T-helper 2 cell treated with Interferon-gamma antibody and Interleukin-4, amounts not matched to agents 5 μg/mL and 100 μg/mL, for 36 hours (primary cell): Measurements from ENCODE around the gene ATP8A2.
A peak's percentile ranks its signal among the peaks of the same experiment; 100 is the strongest.

Experiments
- DNase-seq: peaks from one replicate; pipeline ENCODE4 v3.0.0; 2021; ENCODE audit warnings: low spot score
- H3K27ac Mint-ChIP-seq: one replicate; pipeline ENCODE4 v1.8.0; 2021; ENCODE audit warnings: mild to moderate bottlenecking, mixed read lengths
- H3K27me3 Mint-ChIP-seq: one replicate; pipeline ENCODE4 v1.8.0; 2021; ENCODE audit warnings: low read depth, mixed read lengths
- H3K36me3 Mint-ChIP-seq: one replicate; pipeline ENCODE4 v1.8.0; 2021; ENCODE audit warnings: low read depth, mixed read lengths
- H3K4me1 Mint-ChIP-seq: one replicate; pipeline ENCODE4 v1.8.0; 2021; ENCODE audit warnings: low read depth, mixed read lengths
- H3K4me3 Mint-ChIP-seq: one replicate; pipeline ENCODE4 v1.8.0; 2022; ENCODE audit warnings: mild to moderate bottlenecking, moderate library complexity, mixed read lengths
- H3K9me3 Mint-ChIP-seq: one replicate; pipeline ENCODE4 v1.8.0; 2021; ENCODE audit warnings: mixed read lengths

ATP8A2 gene

DNA sequence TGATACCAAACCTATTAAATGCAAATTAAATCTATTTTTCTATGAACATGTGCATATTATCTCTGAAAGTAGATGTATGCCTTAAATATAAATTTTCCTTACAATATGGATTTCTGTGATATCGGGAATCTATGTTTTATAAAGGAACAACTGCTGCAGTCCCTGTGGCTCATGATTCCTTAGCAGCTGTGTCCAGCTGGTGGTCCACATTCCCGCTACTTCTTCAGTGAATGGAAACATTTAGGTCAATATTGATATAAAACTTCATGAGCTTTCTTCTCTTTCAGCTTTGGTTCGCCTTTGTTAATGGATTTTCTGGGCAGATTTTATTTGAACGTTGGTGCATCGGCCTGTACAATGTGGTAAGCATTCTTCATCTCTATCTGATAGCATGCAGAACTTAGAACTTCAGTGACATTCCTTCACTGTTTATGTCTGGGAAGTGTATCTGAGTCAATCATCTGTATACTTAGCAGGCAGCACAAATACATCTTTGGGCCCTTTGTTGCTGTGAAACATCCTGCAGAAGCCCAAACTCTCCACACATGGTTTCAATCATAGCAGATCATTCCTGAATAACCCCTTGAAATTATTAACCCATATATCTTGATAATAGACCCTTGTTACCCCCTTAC lies 456.2 kb downstream of the ATP8A2 start:
- Mint-ChIP-seq H3K27me3 (peaks cover 16% of the 10 kb centered on the region), H3K9me3 (no peaks in the 10 kb centered on the region), H3K27ac (no peak overlapping the region), H3K4me3 (no peak overlapping the region), H3K4me1 (no peaks in the 10 kb centered on the region), H3K36me3 (no peaks in the 10 kb centered on the region)
- DNase-seq: no peak

GRCh38 chr13:25833761-25834160 lies 462.0 kb downstream of the ATP8A2 start:
- no peak for DNase-seq
- Mint-ChIP-seq H3K4me3 (no peak overlapping the region), H3K36me3 (no peaks in the 10 kb centered on the region), H3K27ac (no peak overlapping the region), H3K9me3 (no peaks in the 10 kb centered on the region), H3K4me1 (no peaks in the 10 kb centered on the region), H3K27me3 (peaks cover 8% of the 10 kb centered on the region)

- H3K36me3 Mint-ChIP-seq: no peaks in the 10 kb centered on the region
- H3K27ac Mint-ChIP-seq: no peak overlapping the region
- no peak overlapping the region for H3K4me3 Mint-ChIP-seq
- no peaks in the 10 kb centered on the region for H3K9me3 Mint-ChIP-seq
- DNase-seq: no peak
- peaks cover 17% of the 10 kb centered on the region for H3K27me3 Mint-ChIP-seq
- no peaks in the 10 kb centered on the region for H3K4me1 Mint-ChIP-seq
Measured at GRCh38 chr13:25836574-25837336, 465.0 kb downstream of the ATP8A2 start.

GRCh38 chr13:25839371-25839770 lies 467.6 kb downstream of the ATP8A2 start:
- Mint-ChIP-seq H3K36me3 (no peaks in the 10 kb centered on the region), H3K9me3 (no peaks in the 10 kb centered on the region), H3K4me3 (no peak overlapping the region), H3K4me1 (no peaks in the 10 kb centered on the region), H3K27me3 (peaks cover 28% of the 10 kb centered on the region), H3K27ac (no peak overlapping the region)
- DNase-seq: no peak

GRCh38 chr13:25840261-25840660 lies 468.5 kb downstream of the ATP8A2 start:
- Mint-ChIP-seq H3K4me3 (no peak overlapping the region), H3K27me3 (peaks cover 26% of the 10 kb centered on the region), H3K36me3 (no peaks in the 10 kb centered on the region), H3K9me3 (no peaks in the 10 kb centered on the region), H3K27ac (no peak overlapping the region), H3K4me1 (peaks cover 3% of the 10 kb centered on the region)
- no peak for DNase-seq

GRCh38 chr13:25840931-25841330 lies 469.2 kb downstream of the ATP8A2 start:
- no peak for DNase-seq
- peaks cover 3% of the 10 kb centered on the region for H3K4me1 Mint-ChIP-seq
- peaks cover 26% of the 10 kb centered on the region for H3K27me3 Mint-ChIP-seq
- H3K4me3 Mint-ChIP-seq: no peak overlapping the region
- no peaks in the 10 kb centered on the region for H3K9me3 Mint-ChIP-seq
- H3K36me3 Mint-ChIP-seq: no peaks in the 10 kb centered on the region
- no peak overlapping the region for H3K27ac Mint-ChIP-seq

- no peaks in the 10 kb centered on the region for H3K36me3 Mint-ChIP-seq
- no peak for DNase-seq
- H3K27ac Mint-ChIP-seq: no peak overlapping the region
- H3K9me3 Mint-ChIP-seq: no peaks in the 10 kb centered on the region
- peaks cover 20% of the 10 kb centered on the region for H3K27me3 Mint-ChIP-seq
- no peak overlapping the region for H3K4me3 Mint-ChIP-seq
- H3K4me1 Mint-ChIP-seq: peaks cover 27% of the 10 kb centered on the region
Measured at GRCh38 chr13:25843692-25844091, 471.9 kb downstream of the ATP8A2 start.

GRCh38 chr13:25844559-25845434 lies 473.0 kb downstream of the ATP8A2 start:
- no peak for DNase-seq
- H3K9me3 Mint-ChIP-seq: no peaks in the 10 kb centered on the region
- peaks cover 32% of the 10 kb centered on the region for H3K4me1 Mint-ChIP-seq
- no peaks in the 10 kb centered on the region for H3K36me3 Mint-ChIP-seq
- no peak overlapping the region for H3K4me3 Mint-ChIP-seq
- peaks cover 19% of the 10 kb centered on the region for H3K27me3 Mint-ChIP-seq
- H3K27ac Mint-ChIP-seq: no peak overlapping the region

DNA sequence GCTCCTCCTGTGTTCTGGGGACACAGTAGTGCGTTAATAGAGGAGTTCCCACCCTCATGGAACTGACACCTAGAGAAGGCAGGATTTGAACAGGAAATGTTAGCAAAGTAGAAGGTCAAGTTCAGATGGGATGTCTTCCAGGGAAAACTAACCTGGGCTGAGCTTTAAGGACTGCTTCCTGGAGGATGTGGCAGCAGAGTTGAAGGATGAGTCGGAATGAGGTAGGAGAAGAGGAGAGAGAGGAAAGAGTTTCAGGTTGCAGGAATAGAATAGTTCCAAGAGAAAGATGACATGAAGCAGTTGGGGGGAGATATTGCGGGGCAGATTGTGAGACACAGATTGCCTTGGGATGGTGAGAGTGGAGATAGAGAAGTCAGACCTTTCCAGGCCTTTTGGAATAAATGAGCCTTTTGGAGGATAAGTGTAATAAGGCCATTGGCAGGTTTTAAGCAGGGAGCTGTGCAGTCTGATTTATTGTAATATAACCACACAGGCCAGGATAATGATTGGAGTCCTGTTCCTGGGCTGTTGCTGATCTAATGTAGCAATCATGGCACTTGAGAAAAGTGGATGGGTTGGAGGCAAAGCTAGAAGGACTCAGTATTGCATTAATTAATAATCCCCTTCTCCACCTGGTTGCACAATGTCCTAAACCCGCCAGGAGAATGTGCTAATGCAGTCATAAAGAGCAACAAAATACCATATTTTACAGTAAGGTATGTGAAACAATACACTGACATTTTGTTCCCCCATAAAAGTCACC lies 474.6 kb downstream of the ATP8A2 start:
- Mint-ChIP-seq H3K27ac (peak overlapping the region; percentile 81), H3K4me3 (peak overlapping the region; percentile 31), H3K36me3 (no peaks in the 10 kb centered on the region), H3K9me3 (no peaks in the 10 kb centered on the region), H3K27me3 (peaks cover 14% of the 10 kb centered on the region), H3K4me1 (peaks cover 32% of the 10 kb centered on the region)
- no peak for DNase-seq

DNA sequence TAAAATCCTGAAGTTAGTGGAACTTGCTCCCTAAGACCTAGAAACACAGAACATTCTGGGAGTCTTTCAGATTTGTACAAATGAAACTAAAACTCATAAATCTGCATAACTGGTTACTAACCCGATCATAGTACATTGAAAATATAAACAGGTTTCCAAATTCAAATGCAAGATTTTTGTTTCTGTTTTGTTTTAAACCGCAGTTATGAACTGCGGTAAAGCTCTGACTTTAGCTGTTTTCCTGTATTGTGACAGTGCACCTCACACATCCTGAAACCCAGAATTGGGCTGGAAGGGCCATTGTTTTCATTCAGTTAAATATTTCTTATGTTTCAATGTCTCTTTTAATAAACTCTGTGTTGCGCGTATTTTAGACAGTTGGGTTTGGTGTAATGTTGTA lies 475.4 kb downstream of the ATP8A2 start:
- no peaks in the 10 kb centered on the region for H3K9me3 Mint-ChIP-seq
- no peaks in the 10 kb centered on the region for H3K36me3 Mint-ChIP-seq
- DNase-seq: no peak
- peak overlapping the region; percentile 31 for H3K4me3 Mint-ChIP-seq
- H3K27me3 Mint-ChIP-seq: peaks cover 10% of the 10 kb centered on the region
- H3K4me1 Mint-ChIP-seq: peaks cover 32% of the 10 kb centered on the region
- H3K27ac Mint-ChIP-seq: peak overlapping the region; percentile 81

GRCh38 chr13:25847635-25848626 lies 476.2 kb downstream of the ATP8A2 start:
- H3K27me3 Mint-ChIP-seq: peaks cover 4% of the 10 kb centered on the region
- H3K4me1 Mint-ChIP-seq: peaks cover 32% of the 10 kb centered on the region
- no peak for DNase-seq
- no peaks in the 10 kb centered on the region for H3K36me3 Mint-ChIP-seq
- H3K27ac Mint-ChIP-seq: peak overlapping the region; percentile 81
- peak overlapping the region; percentile 42 for H3K4me3 Mint-ChIP-seq
- H3K9me3 Mint-ChIP-seq: no peaks in the 10 kb centered on the region

GRCh38 chr13:25848812-25849745 lies 477.3 kb downstream of the ATP8A2 start:
- Mint-ChIP-seq H3K36me3 (no peaks in the 10 kb centered on the region), H3K4me1 (peaks cover 32% of the 10 kb centered on the region), H3K9me3 (no peaks in the 10 kb centered on the region), H3K4me3 (no peak overlapping the region), H3K27me3 (peaks cover 3% of the 10 kb centered on the region), H3K27ac (no peak overlapping the region)
- DNase-seq: no peak
